OCI-LY7 (cell line): ENCODE results near the gene CCDC13. TPM values are rescaled to one million over a fixed set of nuclear protein-coding genes. Genes with fewer than 3 reads are reported as not detected.

Source experiments
- BruUV-seq: library from RNA; stranded (reverse); fragments of 400-500 nt; replicated peaks from 2 replicates; lab custom pipeline; 2021; lab: Mats Ljungman, UMichigan
- CTCF ChIA-PET: fragments of 300-600 bp; sonication (Branson Sonifier 250); formaldehyde crosslinking; loops from one replicate; lab custom pipeline; 2022; ENCODE audit warnings: antibody characterized with exemption; ENCODE audit not compliant: unreplicated experiment; lab: Charles Lee
- POLR2A ChIA-PET: fragments of 300-600 bp; sonication (Branson Sonifier 250); formaldehyde crosslinking; loops from one replicate; lab custom pipeline; 2022; ENCODE audit warnings: antibody characterized with exemption; lab: Charles Lee
- DNase-seq: peaks from one replicate; pipeline ENCODE4 v3.0.0-alpha.2; 2015; ENCODE audit warnings: low spot score
- H2AFZ ChIP-seq: fragments of 200-600 bp; sonication (generic), shearing (Covaris generic); 2 replicates; pipeline ENCODE4 v1.6.1; 2014; ENCODE audit warnings: mild to moderate bottlenecking, antibody characterized with exemption, low read length, moderate library complexity
- H3K27ac ChIP-seq: fragments of 200-600 bp; sonication (generic); 2 replicates; pipeline ENCODE4 v1.5.1; 2014; ENCODE audit warnings: mixed run types, low read depth, mild to moderate bottlenecking, moderate library complexity, low read length, inconsistent platforms; ENCODE audit not compliant: poor library complexity, severe bottlenecking
- H3K36me3 ChIP-seq: fragments of 200-600 bp; sonication (generic); 2 replicates; pipeline ENCODE4 v1.6.1; 2014; ENCODE audit warnings: mild to moderate bottlenecking, antibody characterized with exemption, low read length, moderate library complexity, mixed read lengths; ENCODE audit not compliant: insufficient read depth
- H3K4me1 ChIP-seq: fragments of 200-600 bp; sonication (generic); 2 replicates; pipeline ENCODE4 v1.5.1; 2014; ENCODE audit warnings: mild to moderate bottlenecking, low read length; ENCODE audit not compliant: insufficient read depth, poor library complexity, severe bottlenecking
- H3K4me2 ChIP-seq: fragments of 200-600 bp; sonication (generic); 2 replicates; pipeline ENCODE4 v1.6.1; 2014; ENCODE audit warnings: mild to moderate bottlenecking, low read length
- H3K4me3 ChIP-seq: fragments of 200-600 bp; sonication (generic); 2 replicates; pipeline ENCODE4 v1.5.1; 2014; ENCODE audit warnings: mild to moderate bottlenecking, low read depth, low read length; ENCODE audit not compliant: poor library complexity, severe bottlenecking
- H3K79me2 ChIP-seq: fragments of 200-600 bp; sonication (generic); 2 replicates; pipeline ENCODE4 v1.6.1; 2016; ENCODE audit warnings: low read depth, mild to moderate bottlenecking, low read length, moderate library complexity, mixed read lengths; ENCODE audit not compliant: insufficient read depth
- H3K9me2 ChIP-seq: fragments of 200-600 bp; sonication (generic); 2 replicates; pipeline ENCODE4 v1.6.1; 2016; ENCODE audit warnings: mild to moderate bottlenecking, low read length, mixed read lengths; ENCODE audit not compliant: insufficient read depth
- H3K9me3 ChIP-seq: fragments of 200-600 bp; sonication (generic); 2 replicates; pipeline ENCODE4 v1.6.1; 2014; ENCODE audit warnings: mild to moderate bottlenecking, mixed run types, low read length, mixed read lengths
- H4K20me1 ChIP-seq: fragments of 200-600 bp; sonication (generic); 2 replicates; pipeline ENCODE4 v1.6.1; 2014; ENCODE audit warnings: mild to moderate bottlenecking, antibody characterized with exemption, low read length, moderate library complexity, mixed read lengths; ENCODE audit not compliant: insufficient read depth
- EZH2phosphoT487 ChIP-seq: fragments of 200-600 bp; sonication (generic); IDR thresholded peaks from 2 replicates; pipeline ENCODE4 v1.6.1; 2018; ENCODE audit warnings: low read depth, borderline replicate concordance, mild to moderate bottlenecking, mixed run types, antibody characterized with exemption, low read length, moderate library complexity, mixed read lengths
- intact Hi-C: fragments of 100-400 bp; cut with micrococcal nuclease; formaldehyde crosslinking; loops from one replicate; pipeline ENCODE4 v1.10.0; 2022; ENCODE audit not compliant: unreplicated experiment
- total RNA-seq, 2 experiments: library from RNA; depleted of rRNA in 1 of 2; stranded (reverse); fragments of >200 nt in 1 of 2; shearing (Covaris generic) in 1 of 2; gene quantifications; 2 replicates each; pipeline ENCODE4 v1.2.3, GENCODE V29; 2014 to 2022
- TF ChIP-seq, protein P1 (sequence below): fragments of 200-600 bp; sonication (generic); conservative IDR thresholded peaks from 2 replicates; pipeline ENCODE4 v1.5.1; 2014; ENCODE audit warnings: mild to moderate bottlenecking, antibody characterized with exemption, low read length, moderate library complexity, mixed read lengths

CCDC13 gene
- total RNA-seq, 2 experiments from 2014 or later, result 1.4 TPM; not detected in 1

DNA sequence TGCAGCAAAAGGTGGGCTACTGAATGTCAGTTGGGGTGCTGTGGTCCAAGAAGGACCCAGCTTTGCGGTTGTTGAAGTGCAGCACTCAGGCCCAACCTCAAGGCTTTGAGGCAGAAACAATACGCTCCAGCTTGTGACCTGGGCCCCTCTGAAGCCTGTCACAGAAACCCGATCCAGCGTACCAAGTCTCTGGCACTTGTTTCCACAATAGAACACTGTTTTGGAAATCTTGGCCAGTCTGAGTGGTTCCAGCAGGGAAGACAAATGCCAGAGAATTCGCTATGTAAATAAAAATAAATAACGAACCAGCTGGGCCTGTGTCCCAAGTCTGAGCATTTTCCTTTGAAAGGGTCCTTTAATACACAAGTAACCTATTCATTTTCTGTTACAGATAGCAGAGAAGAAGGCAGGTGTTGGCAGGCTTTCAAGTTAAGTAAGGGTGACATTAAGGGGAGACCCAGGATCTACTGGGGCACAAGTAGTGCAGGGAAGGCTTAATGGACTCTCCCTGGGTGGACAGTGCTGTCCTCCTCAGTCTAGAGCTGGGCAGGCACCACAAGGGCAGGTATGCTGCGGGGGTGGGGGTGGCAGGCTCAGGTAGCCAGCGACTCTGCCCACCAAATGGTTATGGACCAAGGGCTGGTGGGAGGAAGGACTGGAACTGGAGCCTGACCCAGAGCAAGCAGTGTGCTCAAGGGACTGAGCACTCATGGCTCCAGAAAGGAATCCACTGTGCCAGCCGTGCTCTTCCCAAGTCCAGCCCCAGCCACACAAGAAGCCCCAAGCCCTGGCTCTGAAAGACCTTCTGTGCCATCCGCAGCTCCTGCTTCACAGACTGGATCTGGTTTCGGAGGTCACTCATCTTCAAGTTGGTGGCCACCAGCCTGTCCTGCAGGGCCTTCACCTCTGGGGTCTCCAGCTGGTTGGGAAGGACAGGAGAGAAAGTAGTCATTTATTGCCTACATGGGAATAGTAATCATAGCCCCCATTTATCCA lies 26.3 kb downstream of the CCDC13 start:
- Histone ChIP-seq H3K36me3 (no peaks in the 10 kb centered on the region), H2AFZ (no peak overlapping the region), H4K20me1 (no peaks in the 10 kb centered on the region), H3K4me1 (no peaks in the 10 kb centered on the region), H3K27ac (no peak overlapping the region), H3K79me2 (no peaks in the 10 kb centered on the region), H3K4me3 (no peak overlapping the region), H3K9me2 (no peaks in the 10 kb centered on the region), H3K9me3 (no peaks in the 10 kb centered on the region), H3K4me2 (no peak overlapping the region)
- intact Hi-C loops, result loop anchor here (10.0 kb wide), 1 partner anchor 92 kb away; the partner anchor contains the start of gene ZBTB47
- no TSS peak for BruUV-seq
- TF ChIP-seq, protein P1, sequence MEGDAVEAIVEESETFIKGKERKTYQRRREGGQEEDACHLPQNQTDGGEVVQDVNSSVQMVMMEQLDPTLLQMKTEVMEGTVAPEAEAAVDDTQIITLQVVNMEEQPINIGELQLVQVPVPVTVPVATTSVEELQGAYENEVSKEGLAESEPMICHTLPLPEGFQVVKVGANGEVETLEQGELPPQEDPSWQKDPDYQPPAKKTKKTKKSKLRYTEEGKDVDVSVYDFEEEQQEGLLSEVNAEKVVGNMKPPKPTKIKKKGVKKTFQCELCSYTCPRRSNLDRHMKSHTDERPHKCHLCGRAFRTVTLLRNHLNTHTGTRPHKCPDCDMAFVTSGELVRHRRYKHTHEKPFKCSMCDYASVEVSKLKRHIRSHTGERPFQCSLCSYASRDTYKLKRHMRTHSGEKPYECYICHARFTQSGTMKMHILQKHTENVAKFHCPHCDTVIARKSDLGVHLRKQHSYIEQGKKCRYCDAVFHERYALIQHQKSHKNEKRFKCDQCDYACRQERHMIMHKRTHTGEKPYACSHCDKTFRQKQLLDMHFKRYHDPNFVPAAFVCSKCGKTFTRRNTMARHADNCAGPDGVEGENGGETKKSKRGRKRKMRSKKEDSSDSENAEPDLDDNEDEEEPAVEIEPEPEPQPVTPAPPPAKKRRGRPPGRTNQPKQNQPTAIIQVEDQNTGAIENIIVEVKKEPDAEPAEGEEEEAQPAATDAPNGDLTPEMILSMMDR, result no peak
- no peak for TF ChIP-seq EZH2phosphoT487
- CTCF ChIA-PET, result no interaction called here
- no peak for DNase-seq
- POLR2A ChIA-PET, result interaction anchor here (0.7 kb wide), 1 partner anchor 155 kb away, joined by 3 read pairs; no protein-coding TSS in a partner anchor

DNA sequence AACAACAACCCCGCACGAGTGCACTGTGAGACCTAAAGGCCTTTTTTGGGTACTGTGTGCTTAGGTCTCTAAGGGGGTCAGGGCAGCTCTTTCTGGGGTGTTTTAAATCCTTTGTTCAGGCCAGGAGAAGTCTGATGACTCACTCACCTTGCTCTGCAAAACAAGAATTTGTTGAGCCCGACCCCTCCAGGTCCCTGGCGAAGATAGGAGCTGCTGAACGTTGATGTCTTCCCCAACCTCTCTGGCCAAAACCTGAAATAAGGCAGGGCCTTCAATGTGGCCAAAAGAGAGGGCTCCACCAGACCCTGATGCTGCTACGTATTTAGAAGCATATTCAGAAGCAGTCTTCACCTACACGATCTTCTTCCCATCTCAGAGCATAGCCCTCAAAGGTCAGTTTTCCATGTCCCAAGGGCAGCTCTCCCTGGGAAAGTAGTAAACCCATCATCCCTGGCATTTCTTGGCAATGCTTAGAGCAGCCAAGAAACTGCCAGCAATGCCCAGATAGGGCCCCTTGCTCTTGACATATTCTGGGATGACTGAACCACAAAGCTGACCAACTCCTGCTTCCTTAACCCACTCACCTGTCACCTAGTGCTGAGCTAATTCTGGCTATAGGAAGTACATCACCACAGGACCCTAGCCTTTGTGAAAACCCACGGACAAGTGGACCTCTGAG lies 27.1 kb downstream of the CCDC13 start:
- no peak for TF ChIP-seq EZH2phosphoT487
- TF ChIP-seq, protein P1, result no peak
- intact Hi-C loops, result loop anchor here (2.0 to 10.0 kb wide), 2 partner anchors 91 to 163 kb away; partner anchors contain the start of gene ZBTB47
- H3K4me3 ChIP-seq, result no peak overlapping the region
- ChIA-PET POLR2A (interaction anchor here (1.0 kb wide), 1 partner anchor 165 kb away, joined by 4 read pairs; the partner anchor contains the start of gene SEC22C), CTCF (no interaction called here)
- H3K9me2 ChIP-seq, result no peaks in the 10 kb centered on the region
- DNase-seq, result no peak
- no peak overlapping the region for H3K4me2 ChIP-seq
- H3K79me2 ChIP-seq, result no peaks in the 10 kb centered on the region
- H3K4me1 ChIP-seq, result no peaks in the 10 kb centered on the region
- H3K27ac ChIP-seq, result no peak overlapping the region
- BruUV-seq, result no TSS peak
- no peaks in the 10 kb centered on the region for H3K9me3 ChIP-seq
- no peak overlapping the region for H2AFZ ChIP-seq
- H4K20me1 ChIP-seq, result no peaks in the 10 kb centered on the region
- H3K36me3 ChIP-seq, result no peaks in the 10 kb centered on the region
